GM12891 (cell line): ENCODE measurements around the gene CCSER1.
A peak's percentile ranks its signal among the peaks of the same experiment; 100 is the strongest.
"Not testable (repeated sequence)": the region's sequence is repeated elsewhere in the genome, so short reads cannot be mapped to it uniquely, and the experiment has no call there.

Source experiments
- DNase-seq: peaks from one replicate; pipeline ENCODE4 v3.0.0; 2011; ENCODE audit warnings: low spot score; ENCODE audit not compliant: insufficient read length
- FAIRE-seq: peaks from 2 replicates; lab custom pipeline; 2011; peaks lifted over from hg19 to GRCh38; lab: Jason Lieb, UNC
- PAX5 ChIP-seq: IDR thresholded peaks from 2 replicates; pipeline ENCODE4 v1.6.1; 2011; ENCODE audit warnings: low read length, moderate library complexity, mild to moderate bottlenecking; ENCODE audit not compliant: insufficient read depth, severe bottlenecking
- POLR2A ChIP-seq: IDR thresholded peaks from 2 replicates; pipeline ENCODE4 v1.6.1; 2011; ENCODE audit warnings: low read depth, low read length, control low read depth
- POLR2AphosphoS5 ChIP-seq: IDR thresholded peaks from 2 replicates; pipeline ENCODE4 v1.6.1; 2011; ENCODE audit warnings: low read depth, low read length, control low read depth
- POU2F2 ChIP-seq: IDR thresholded peaks from 2 replicates; pipeline ENCODE4 v1.6.1; 2011; ENCODE audit warnings: low read depth, mild to moderate bottlenecking, control low read depth, low read length, moderate library complexity
- SPI1 ChIP-seq: IDR thresholded peaks from 2 replicates; pipeline ENCODE4 v1.6.1; 2011; ENCODE audit warnings: low read depth, low read length, control low read depth
- TAF1 ChIP-seq: IDR thresholded peaks from 2 replicates; pipeline ENCODE4 v1.6.1; 2011; ENCODE audit warnings: low read depth, low read length, control low read depth

CCSER1 gene

GRCh38 chr4:90852237-90852636, 725.0 kb downstream of the CCSER1 start:
- DNase-seq = no peak
- FAIRE-seq = no peak

GRCh38 chr4:90855111-90855510, 727.9 kb downstream of the CCSER1 start:
- no peak for DNase-seq

More at GRCh38 chr4:90852237-90852636, 725.0 kb downstream of the CCSER1 start:
- TF ChIP-seq POLR2A (no peak), POLR2AphosphoS5 (no peak), SPI1 (no peak), TAF1 (no peak), POU2F2 (no peak), PAX5 (no peak)

GRCh38 chr4:90857081-90857820, 730.1 kb downstream of the CCSER1 start:
- FAIRE-seq (no peak), DNase-seq (no peak)
- TF ChIP-seq PAX5 (no peak), POU2F2 (no peak), TAF1 (no peak), POLR2AphosphoS5 (no peak), SPI1 (no peak), POLR2A (no peak)

More at GRCh38 chr4:90855111-90855510, 727.9 kb downstream of the CCSER1 start:
- no peak for TF ChIP-seq PAX5
- TF ChIP-seq POU2F2 = no peak
- TF ChIP-seq POLR2A = no peak
- no peak for TF ChIP-seq SPI1
- TF ChIP-seq TAF1 = no peak
- TF ChIP-seq POLR2AphosphoS5 = no peak
- FAIRE-seq = no peak

GRCh38 chr4:90875791-90876190, 748.6 kb downstream of the CCSER1 start:
- TF ChIP-seq POU2F2 = no peak
- no peak for TF ChIP-seq POLR2AphosphoS5
- no peak for TF ChIP-seq TAF1
- TF ChIP-seq SPI1 = no peak
- no peak for TF ChIP-seq PAX5
- TF ChIP-seq POLR2A = no peak
- FAIRE-seq (no peak), DNase-seq (no peak)

- no peak for FAIRE-seq
- TF ChIP-seq PAX5 = no peak
- no peak for TF ChIP-seq TAF1
- no peak for TF ChIP-seq POLR2AphosphoS5
- no peak for TF ChIP-seq POLR2A
- no peak for TF ChIP-seq POU2F2
- TF ChIP-seq SPI1 = no peak
- DNase-seq = no peak
Observed at GRCh38 chr4:90876296-90876695, 749.1 kb downstream of the CCSER1 start.

- DNase-seq = no peak
- FAIRE-seq = no peak
- TF ChIP-seq POU2F2 (no peak), POLR2AphosphoS5 (no peak), SPI1 (peak; percentile 80)
Observed at GRCh38 chr4:90883519-90883918, 756.3 kb downstream of the CCSER1 start.

- no peak for FAIRE-seq
- no peak for DNase-seq
- TF ChIP-seq TAF1 (no peak), POLR2A (no peak), POLR2AphosphoS5 (no peak), SPI1 (no peak), POU2F2 (no peak), PAX5 (no peak)
Observed at GRCh38 chr4:90888571-90888970, 761.4 kb downstream of the CCSER1 start.

GRCh38 chr4:90889171-90889570, 762.0 kb downstream of the CCSER1 start:
- FAIRE-seq (no peak), DNase-seq (no peak)
- TF ChIP-seq PAX5 (no peak), TAF1 (no peak), POU2F2 (no peak), SPI1 (no peak), POLR2A (no peak), POLR2AphosphoS5 (no peak)

GRCh38 chr4:90903413-90903812, 776.2 kb downstream of the CCSER1 start:
- not testable (repeated sequence) for DNase-seq, FAIRE-seq

- no peak for FAIRE-seq
- no peak for DNase-seq
- no peak for TF ChIP-seq TAF1
- no peak for TF ChIP-seq POLR2A
- no peak for TF ChIP-seq POU2F2
- TF ChIP-seq PAX5 = no peak
- TF ChIP-seq POLR2AphosphoS5 = no peak
- TF ChIP-seq SPI1 = no peak
Observed at GRCh38 chr4:90904021-90904420, 776.8 kb downstream of the CCSER1 start.

GRCh38 chr4:90906239-90906638, 779.0 kb downstream of the CCSER1 start:
- FAIRE-seq (no peak), DNase-seq (no peak)
- TF ChIP-seq SPI1 = no peak

- DNase-seq, FAIRE-seq: not testable (repeated sequence)
Observed at GRCh38 chr4:90911724-90912434, 784.7 kb downstream of the CCSER1 start.
